H1 (cell line): ENCODE data around the gene FSTL4. TPM values are rescaled to one million over a fixed set of nuclear protein-coding genes. Genes with fewer than 3 reads are reported as not detected.
A peak's percentile ranks its signal among the peaks of the same experiment; 100 is the strongest.

Source experiments
- CTCF ChIA-PET: fragments of 300-600 bp; sonication (Branson Sonifier 250); formaldehyde crosslinking; loops from one replicate; lab custom pipeline; 2021; ENCODE audit not compliant: partially characterized antibody; lab: Charles Lee
- POLR2A ChIA-PET: fragments of 300-600 bp; sonication (Branson Sonifier 250); formaldehyde crosslinking; loops from one replicate; lab custom pipeline; 2021; ENCODE audit warnings: inconsistent platforms; ENCODE audit not compliant: partially characterized antibody; lab: Charles Lee
- DNase-seq, 2 experiments: peaks; one replicate each; pipeline versions ENCODE4 v3.0.0 to v3.0.0-alpha.2; 2010 to 2022; ENCODE audit warnings: low spot score in 2 of 2, low read depth in 1 of 2, mixed read lengths in 1 of 2
- FAIRE-seq: peaks from 2 replicates; lab custom pipeline; 2011; peaks lifted over from hg19 to GRCh38; lab: Jason Lieb, UNC
- H2AFZ ChIP-seq: 2 replicates; pipeline ENCODE4 v1.8.1; 2012; ENCODE audit warnings: low read length, inconsistent platforms
- H2AK5ac ChIP-seq: 2 replicates; pipeline ENCODE4 v1.6.1; 2013; ENCODE audit warnings: low read depth, low read length
- H2BK120ac ChIP-seq: replicated peaks from 2 replicates; pipeline ENCODE3; 2013; ENCODE audit warnings: low read depth, low read length, inconsistent platforms
- H2BK12ac ChIP-seq: 2 replicates; pipeline ENCODE4 v1.6.1; 2013; ENCODE audit warnings: low read depth, low read length
- H2BK15ac ChIP-seq: 2 replicates; pipeline ENCODE4 v1.6.1; 2013; ENCODE audit warnings: low read length
- H2BK20ac ChIP-seq: 2 replicates; pipeline ENCODE4 v1.6.1; 2013; ENCODE audit warnings: low read length
- H2BK5ac ChIP-seq: 2 replicates; pipeline ENCODE4 v1.6.1; 2013; ENCODE audit warnings: low read depth, low read length
- H3K14ac ChIP-seq: 2 replicates; pipeline ENCODE4 v1.6.1; 2013; ENCODE audit warnings: inconsistent platforms; ENCODE audit not compliant: insufficient read length
- H3K18ac ChIP-seq: 2 replicates; pipeline ENCODE4 v1.6.1; 2013; ENCODE audit warnings: low read length; ENCODE audit errors: extremely low read depth
- H3K23ac ChIP-seq: 2 replicates; pipeline ENCODE4 v1.6.1; 2013; ENCODE audit warnings: inconsistent platforms; ENCODE audit not compliant: insufficient read length
- H3K23me2 ChIP-seq: 2 replicates; pipeline ENCODE4 v1.6.1; 2013; ENCODE audit warnings: low read depth, low read length
- H3K27ac ChIP-seq: 2 replicates; pipeline ENCODE4 v1.6.1; 2011; ENCODE audit warnings: low read depth, low read length, inconsistent platforms
- H3K27me3 ChIP-seq, 4 experiments: replicated peaks in 1 of 4; 1 replicate in 1 of 4; 2 replicates in 3 of 4; pipeline versions ENCODE4 v1.6.1 to v1.8.1; 2011 to 2013; ENCODE audit warnings: low read length in 3 of 4, mild to moderate bottlenecking in 3 of 4, inconsistent platforms in 2 of 4, mixed read lengths in 2 of 4, moderate library complexity in 1 of 4; ENCODE audit not compliant: control insufficient read depth in 3 of 4, insufficient read depth in 3 of 4; ENCODE audit errors: extremely low read depth in 1 of 4
- H3K36me3 ChIP-seq, 4 experiments: 2 replicates each; pipeline versions ENCODE4 v1.6.1 to v1.8.1; 2011 to 2013; ENCODE audit warnings: mild to moderate bottlenecking in 4 of 4, low read length in 3 of 4, moderate library complexity in 2 of 4, control low read depth in 1 of 4, inconsistent platforms in 1 of 4; ENCODE audit not compliant: insufficient read depth in 4 of 4, control insufficient read depth in 2 of 4
- H3K4ac ChIP-seq: replicated peaks from 2 replicates; pipeline ENCODE3; 2013; ENCODE audit warnings: low read length, low read depth, mixed read lengths, inconsistent platforms; ENCODE audit not compliant: insufficient read length
- H3K4me1 ChIP-seq, 4 experiments: replicated peaks in 1 of 4; 1 replicate in 1 of 4; 2 replicates in 3 of 4; pipeline versions ENCODE4 v1.6.1 to v1.8.1; 2011 to 2013; ENCODE audit warnings: low read length in 3 of 4, inconsistent platforms in 2 of 4, mixed read lengths in 1 of 4; ENCODE audit not compliant: insufficient read depth in 4 of 4, control insufficient read depth in 3 of 4
- H3K4me2 ChIP-seq, 2 experiments: 2 replicates each; pipeline versions ENCODE4 v1.6.1 to v1.8.1; 2011 to 2013; ENCODE audit warnings: low read depth in 2 of 2, low read length in 2 of 2, control low read depth in 1 of 2, inconsistent platforms in 1 of 2, mild to moderate bottlenecking in 1 of 2; ENCODE audit not compliant: insufficient read depth in 1 of 2
- H3K4me3 ChIP-seq, 4 experiments: fragments of 200-600, 300-600 bp in 1 of 4; sonication (generic), shearing (Covaris generic), sonication (Bioruptor Twin) in 1 of 4; 2 replicates each; pipeline versions ENCODE4 v1.5.1 to v1.8.1; 2011 to 2016; ENCODE audit warnings: low read length in 4 of 4, low read depth in 3 of 4, control low read depth in 2 of 4, inconsistent platforms in 2 of 4, mild to moderate bottlenecking in 2 of 4, mixed read lengths in 1 of 4, moderate library complexity in 1 of 4; ENCODE audit not compliant: insufficient read depth in 2 of 4; ENCODE audit errors: extremely low read depth in 1 of 4
- H3K56ac ChIP-seq: replicated peaks from 2 replicates; pipeline ENCODE3; 2013; ENCODE audit warnings: low read depth, mild to moderate bottlenecking, mixed read lengths, low read length, inconsistent platforms; ENCODE audit not compliant: insufficient read length
- H3K79me1 ChIP-seq: 2 replicates; pipeline ENCODE4 v1.6.1; 2013; ENCODE audit warnings: low read depth, low read length, control low read depth
- H3K79me2 ChIP-seq, 2 experiments: 2 replicates each; pipeline versions ENCODE4 v1.6.1 to v1.8.1; 2012 to 2013; ENCODE audit warnings: low read length in 2 of 2, mild to moderate bottlenecking in 2 of 2, inconsistent platforms in 1 of 2; ENCODE audit not compliant: insufficient read depth in 2 of 2, control insufficient read depth in 1 of 2
- H3K9ac ChIP-seq, 4 experiments: replicated peaks in 1 of 4; 1 replicate in 1 of 4; 2 replicates in 3 of 4; pipeline versions ENCODE4 v1.6.1 to v1.8.1; 2011 to 2013; ENCODE audit warnings: low read depth in 3 of 4, low read length in 3 of 4, control low read depth in 2 of 4, mild to moderate bottlenecking in 2 of 4, moderate library complexity in 2 of 4, inconsistent platforms in 1 of 4; ENCODE audit errors: extremely low read depth in 1 of 4
- H3K9me3 ChIP-seq, 2 experiments: 2 replicates each; pipeline versions ENCODE4 v1.6.1 to v1.8.1; 2012 to 2013; ENCODE audit warnings: mild to moderate bottlenecking in 2 of 2, moderate library complexity in 2 of 2, control low read depth in 1 of 2, inconsistent platforms in 1 of 2, low read depth in 1 of 2, low read length in 1 of 2, mixed read lengths in 1 of 2; ENCODE audit not compliant: insufficient read depth in 2 of 2
- H4K20me1 ChIP-seq, 2 experiments: replicated peaks in 1 of 2; 2 replicates each; pipeline versions ENCODE3 to v1.8.1; 2011 to 2013; ENCODE audit warnings: inconsistent platforms in 2 of 2, low read length in 2 of 2, mild to moderate bottlenecking in 1 of 2; ENCODE audit not compliant: insufficient read depth in 2 of 2, control insufficient read depth in 1 of 2
- H4K5ac ChIP-seq: 2 replicates; pipeline ENCODE4 v1.6.1; 2013; ENCODE audit warnings: low read length, low read depth, mixed read lengths, inconsistent platforms; ENCODE audit not compliant: insufficient read length
- H4K8ac ChIP-seq: 2 replicates; pipeline ENCODE4 v1.8.0; 2013; ENCODE audit warnings: mild to moderate bottlenecking, moderate library complexity, low read length, inconsistent platforms; ENCODE audit not compliant: insufficient read depth; ENCODE audit errors: extremely low read depth
- H4K91ac ChIP-seq: replicated peaks from 2 replicates; pipeline ENCODE3; 2013; ENCODE audit warnings: low read length, mixed read lengths, inconsistent platforms; ENCODE audit not compliant: insufficient read length
- CBX8 ChIP-seq: fragments of 300-800, 300-1000 bp; sonication (generic); IDR thresholded peaks from 2 replicates; pipeline ENCODE4 v1.7.1; 2016; ENCODE audit warnings: low read depth, low read length, borderline replicate concordance
- CEBPB ChIP-seq: IDR thresholded peaks from 2 replicates; pipeline ENCODE4 v1.6.1; 2012; ENCODE audit warnings: low read depth, low read length
- EZH2 ChIP-seq: fragments of 200-600 bp; sonication (generic); IDR thresholded peaks from 2 replicates; pipeline ENCODE4 v1.7.1; 2012; ENCODE audit warnings: low read depth, mild to moderate bottlenecking, moderate library complexity, low read length, inconsistent platforms; ENCODE audit not compliant: severe bottlenecking
- JUN ChIP-seq: IDR thresholded peaks from 2 replicates; pipeline ENCODE4 v1.6.1; 2011; ENCODE audit warnings: low read depth, mild to moderate bottlenecking, improper control_type of control experiment, low read length
- PHF8 ChIP-seq: fragments of 200-600 bp; sonication (generic); conservative IDR thresholded peaks from 2 replicates; pipeline ENCODE4 v1.7.1; 2012; ENCODE audit warnings: low read depth, mild to moderate bottlenecking, inconsistent platforms, low read length, moderate library complexity
- SAP30 ChIP-seq: fragments of 300-600 bp; sonication (generic); IDR thresholded peaks from 2 replicates; pipeline ENCODE4 v1.7.1; 2012; ENCODE audit warnings: low read length, moderate library complexity, mild to moderate bottlenecking, inconsistent platforms; ENCODE audit not compliant: insufficient read depth, insufficient replicate concordance
- SIN3A ChIP-seq, 2 experiments: IDR thresholded peaks in 1 of 2; conservative IDR thresholded peaks in 1 of 2; 2 replicates each; pipeline ENCODE4 v1.6.1; 2011 to 2012; ENCODE audit warnings: low read length in 2 of 2, improper control_type of control experiment in 1 of 2, low read depth in 1 of 2, mild to moderate bottlenecking in 1 of 2
- SP1 ChIP-seq: IDR thresholded peaks from 2 replicates; pipeline ENCODE4 v1.6.1; 2011; ENCODE audit warnings: low read depth, low read length
- SP4 ChIP-seq: IDR thresholded peaks from 2 replicates; pipeline ENCODE4 v1.6.1; 2012; ENCODE audit warnings: low read length, inconsistent platforms
- YY1 ChIP-seq: IDR thresholded peaks from 2 replicates; pipeline ENCODE4 v1.6.1; 2011; ENCODE audit warnings: low read depth, mild to moderate bottlenecking, low read length
- ZNF274 ChIP-seq: IDR thresholded peaks from 2 replicates; pipeline ENCODE4 v1.7.0; 2012; ENCODE audit warnings: low read length, borderline replicate concordance; ENCODE audit errors: extremely low read depth
- WGBS, 2 experiments: shearing (Covaris generic) in 1 of 2; methylation state at CpG; one replicate each; pipeline versions ENCODE4 v1.1.6 to v1.1.7; 2013 to 2015; ENCODE audit warnings: low lambda C conversion rate in 2 of 2, mixed read lengths in 2 of 2, inconsistent platforms in 1 of 2, low coverage in 1 of 2, missing lambda C conversion rate in 1 of 2; ENCODE audit not compliant: insufficient replicate concordance in 2 of 2, insufficient coverage in 1 of 2, insufficient read length in 1 of 2; ENCODE audit errors: extremely low coverage in 1 of 2, missing lambda C conversion rate in 1 of 2; 5-methylcytosine and 5-hydroxymethylcytosine counted together
- polyA plus RNA-seq, 7 experiments: library from polyadenylated mRNA; depleted of rRNA in 3 of 7; stranded (reverse) in 5 of 7; unstranded in 2 of 7; fragments of >200 nt in 5 of 7; fragments of 200-250 nt in 2 of 7; gene quantifications; 1 replicate in 5 of 7; 2 replicates in 1 of 7; 4 replicates in 1 of 7; pipeline versions ENCODE4 v1.2.1 to v1.2.3, GENCODE V29; 2011 to 2013; ENCODE audit warnings: missing spikeins in 2 of 7, mixed read lengths in 2 of 7
- total RNA-seq: library from RNA; stranded (reverse); fragmentation: NEBNext Ultra II Directional; extraction: Animal tissue kit (Norgen Biotek cat#: 25700); gene quantifications from 2 replicates; pipeline ENCODE4 v1.2.1, GENCODE V29; 2021

Gene FSTL4
- total and polyA plus RNA-seq, 2 of the 8 experiments (the other 6 are each of a cell fraction or from before 2014, with no cell fraction given) = 3.1 to 4.1 TPM

DNA sequence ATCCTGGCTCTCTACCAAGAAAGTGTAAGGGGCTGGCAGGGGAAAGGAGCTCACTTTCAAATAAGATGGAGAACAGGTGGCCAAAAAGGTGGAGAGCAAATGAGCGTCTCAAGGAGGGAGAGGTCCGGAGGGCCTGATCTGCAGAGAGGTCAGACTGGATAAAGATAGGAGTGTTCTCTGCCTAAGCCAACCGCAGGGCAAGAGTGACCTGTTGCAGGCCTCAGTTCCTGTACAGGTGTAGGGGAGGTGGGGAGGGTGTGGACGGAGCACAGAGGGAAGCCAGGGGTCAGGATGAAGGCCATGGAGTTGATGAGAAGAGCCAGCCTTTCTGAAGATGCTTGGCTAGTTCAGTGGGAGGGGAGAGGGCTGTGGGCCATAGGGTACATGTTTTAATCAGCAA is 320.8 kb downstream of the FSTL4 start:
- H4K5ac ChIP-seq = no peak overlapping the region
- H3K9me3 ChIP-seq = no peaks in the 10 kb centered on the region
- H3K79me1 ChIP-seq = no peaks in the 10 kb centered on the region
- no peak overlapping the region for H3K4me2 ChIP-seq
- H3K23ac ChIP-seq = no peak overlapping the region
- no peak overlapping the region for H2BK5ac ChIP-seq
- H3K56ac ChIP-seq = no peak overlapping the region
- H3K14ac ChIP-seq = no peak overlapping the region
- H2BK120ac ChIP-seq = no peak overlapping the region
- TF ChIP-seq JUN = no peak
- TF ChIP-seq SIN3A (conservative IDR thresholded peaks at IDR 0.05 in 1 of 2, IDR thresholded peaks at IDR 0.05 in 1 of 2; ENCODE audit: low read depth in 1 of 2, low read length in 2 of 2) = no peak
- no peak for TF ChIP-seq SAP30
- TF ChIP-seq CBX8 = no peak
- no peak for TF ChIP-seq SP4
- TF ChIP-seq EZH2 = no peak
- TF ChIP-seq ZNF274 = no peak
- TF ChIP-seq CEBPB = no peak
- no peak for TF ChIP-seq YY1
- no peak for TF ChIP-seq PHF8
- no peak for TF ChIP-seq SP1
- H3K18ac ChIP-seq = no peak overlapping the region; the same call in 1 of the 2 replicates
- H3K23me2 ChIP-seq = no peaks in the 10 kb centered on the region
- no peak overlapping the region for H3K4me3 ChIP-seq
- FAIRE-seq = no peak
- H2BK15ac ChIP-seq = no peak overlapping the region
- no peak overlapping the region for H3K9ac ChIP-seq
- no peak overlapping the region for H2BK12ac ChIP-seq
- H3K79me2 ChIP-seq = no peaks in the 10 kb centered on the region
- ChIA-PET CTCF (interaction anchor here (0.9 to 2.1 kb wide), 4 partner anchors 11 to 44 kb away, joined by 3 to 5 read pairs (median 4); no protein-coding TSS in a partner anchor), POLR2A (interaction anchor here (0.6 kb wide), 1 partner anchor 361 kb away, joined by 3 read pairs; no protein-coding TSS in a partner anchor)
- no peaks in the 10 kb centered on the region for H3K27me3 ChIP-seq
- no peak overlapping the region for H2BK20ac ChIP-seq
- no peak overlapping the region for H2AFZ ChIP-seq
- H3K4me1 ChIP-seq = peaks cover 0 to 8% (median 0%) of the 10 kb centered on the region in 4 experiments; a peak in 2 of 7 replicates
- H4K20me1 ChIP-seq = no peaks in the 10 kb centered on the region
- WGBS, 2 experiments = 82% methylated on average over 4 of the region's 4 CpGs; no CpG with 5 or more reads in 1 of the 2 experiments
- no peak for DNase-seq
- no peak overlapping the region for H2AK5ac ChIP-seq
- H3K27ac ChIP-seq = no peak overlapping the region
- no peaks in the 10 kb centered on the region for H3K36me3 ChIP-seq
- H4K91ac ChIP-seq = peak overlapping the region; percentile 46
- H3K4ac ChIP-seq = no peak overlapping the region
- H4K8ac ChIP-seq = no peak overlapping the region
